Colonic mucosa (tissue), 4 donors: ENCODE data around the gene TIMM17A. TPM values are rescaled to one million over a fixed set of nuclear protein-coding genes. Genes with fewer than 3 reads are reported as not detected.

ENCODE experiments used
- DNase-seq: peaks from one replicate; pipeline ENCODE4 v3.0.0-alpha.2; 2020
- H3K27ac ChIP-seq: fragments of 200-600 bp; one replicate; pipeline ENCODE4 v1.8.0; 2021
- H3K27me3 ChIP-seq: fragments of 200-600 bp; one replicate; pipeline ENCODE4 v1.8.0; 2021
- H3K36me3 ChIP-seq: fragments of 200-600 bp; one replicate; pipeline ENCODE4 v1.8.0; 2021
- H3K4me1 ChIP-seq: fragments of 200-600 bp; one replicate; pipeline ENCODE4 v1.8.0; 2021; ENCODE audit warnings: mild to moderate bottlenecking
- H3K4me3 ChIP-seq: fragments of 200-600 bp; one replicate; pipeline ENCODE4 v1.8.0; 2021
- H3K9ac ChIP-seq, 2 donors: one replicate each; pipeline ENCODE4 v1.7.0; 2013; ENCODE audit warnings: control low read depth in 2 of 2, low read depth in 2 of 2, low read length in 2 of 2
- H3K9me3 ChIP-seq: fragments of 200-600 bp; one replicate; pipeline ENCODE4 v1.8.0; 2021
- intact Hi-C: fragments of 100-400 bp; cut with DNase I; formaldehyde crosslinking; loops from one replicate; pipeline ENCODE4 v1.14.1; 2022
- total RNA-seq, 2 donors: library from RNA; stranded (reverse); fragmentation: NEBNext Ultra II Directional in 1 of 2; extraction: Animal tissue kit (Norgen Biotek cat#: 25700) in 1 of 2; gene quantifications; one replicate each; pipeline ENCODE4 v1.2.1, GENCODE V29; 2021
- TF ChIP-seq, protein P1 (sequence below): fragments of 200-600 bp; IDR thresholded peaks from one replicate; pipeline ENCODE4 v1.8.0; 2022; ENCODE audit warnings: antibody characterized with exemption, mild to moderate bottlenecking
- donor health status: healthy.
- donor health status: DM: no; HTN: no; CAD: no.
- donor health status: DM: no; HTN: no; CAD: no.

TIMM17A gene
- total RNA-seq, 2 donors from 2014 or later, result 63.4 to 84.7 TPM

DNA sequence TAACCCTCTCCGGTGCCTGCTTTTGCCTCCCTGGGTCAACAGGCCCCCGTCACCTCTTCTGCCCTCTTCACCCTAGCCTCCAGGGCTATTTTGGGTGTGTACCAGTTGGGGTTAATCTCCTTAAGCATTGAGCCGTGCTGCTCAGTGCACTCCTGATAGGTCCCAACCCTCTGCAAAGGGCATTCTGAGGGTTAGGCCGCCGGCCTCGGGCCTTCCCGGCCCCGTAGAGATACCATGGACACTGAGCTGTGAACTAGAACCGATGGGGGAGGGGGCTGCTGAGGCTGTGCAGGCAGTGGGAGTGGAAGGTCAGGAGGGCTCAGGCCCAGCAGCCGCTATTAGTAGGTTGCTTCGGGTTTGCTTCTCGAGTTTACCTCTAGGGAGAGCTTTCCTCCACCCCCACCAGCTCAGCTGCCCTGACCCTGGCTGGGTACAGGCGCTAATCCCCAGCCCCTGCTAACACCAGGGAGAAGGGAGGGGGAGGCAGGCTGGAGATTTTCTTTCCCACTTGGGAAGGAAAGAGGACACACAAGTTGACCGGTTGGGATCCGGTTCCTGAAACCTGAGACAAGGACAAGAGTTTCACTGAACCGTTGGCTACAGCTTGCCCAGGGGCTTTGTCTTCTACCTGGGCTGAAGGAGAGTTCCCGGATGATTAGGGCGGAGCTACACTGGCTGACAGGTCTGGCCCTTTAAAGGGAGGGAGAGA lies 13.7 kb upstream of the TIMM17A start:
- H3K36me3 ChIP-seq, result no peaks in the 10 kb centered on the region
- no peak for DNase-seq
- H3K4me3 ChIP-seq, result no peak overlapping the region
- intact Hi-C loops, result no loop called here
- H3K4me1 ChIP-seq, result no peaks in the 10 kb centered on the region
- H3K9ac ChIP-seq, result peak overlapping the region in 1 of 2 donors; percentile 41
- TF ChIP-seq, protein P1, sequence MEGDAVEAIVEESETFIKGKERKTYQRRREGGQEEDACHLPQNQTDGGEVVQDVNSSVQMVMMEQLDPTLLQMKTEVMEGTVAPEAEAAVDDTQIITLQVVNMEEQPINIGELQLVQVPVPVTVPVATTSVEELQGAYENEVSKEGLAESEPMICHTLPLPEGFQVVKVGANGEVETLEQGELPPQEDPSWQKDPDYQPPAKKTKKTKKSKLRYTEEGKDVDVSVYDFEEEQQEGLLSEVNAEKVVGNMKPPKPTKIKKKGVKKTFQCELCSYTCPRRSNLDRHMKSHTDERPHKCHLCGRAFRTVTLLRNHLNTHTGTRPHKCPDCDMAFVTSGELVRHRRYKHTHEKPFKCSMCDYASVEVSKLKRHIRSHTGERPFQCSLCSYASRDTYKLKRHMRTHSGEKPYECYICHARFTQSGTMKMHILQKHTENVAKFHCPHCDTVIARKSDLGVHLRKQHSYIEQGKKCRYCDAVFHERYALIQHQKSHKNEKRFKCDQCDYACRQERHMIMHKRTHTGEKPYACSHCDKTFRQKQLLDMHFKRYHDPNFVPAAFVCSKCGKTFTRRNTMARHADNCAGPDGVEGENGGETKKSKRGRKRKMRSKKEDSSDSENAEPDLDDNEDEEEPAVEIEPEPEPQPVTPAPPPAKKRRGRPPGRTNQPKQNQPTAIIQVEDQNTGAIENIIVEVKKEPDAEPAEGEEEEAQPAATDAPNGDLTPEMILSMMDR, result no peak
- no peaks in the 10 kb centered on the region for H3K9me3 ChIP-seq
- peaks cover 9% of the 10 kb centered on the region for H3K27me3 ChIP-seq
- H3K27ac ChIP-seq, result peak overlapping the region; percentile 18

DNA sequence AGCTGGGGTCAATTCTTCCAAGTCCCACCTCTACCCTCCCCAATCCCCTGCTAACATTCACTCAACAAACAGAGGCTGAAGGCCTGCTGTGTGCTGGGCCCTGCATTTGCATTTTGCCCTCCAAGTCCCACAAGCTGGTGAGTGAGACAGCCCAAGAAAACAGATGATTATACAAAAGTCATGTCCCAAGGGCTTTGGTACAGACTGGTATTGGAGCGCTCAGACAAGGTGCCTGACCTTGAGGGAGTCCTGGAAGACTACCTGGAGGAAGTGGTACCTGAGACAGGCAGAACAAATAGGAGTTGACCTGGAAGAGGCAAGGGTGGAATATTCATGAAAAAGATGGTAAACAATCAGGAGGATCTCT lies 13.2 kb upstream of the TIMM17A start:
- H3K4me3 ChIP-seq, result no peak overlapping the region
- no peak overlapping the region for H3K27ac ChIP-seq
- H3K4me1 ChIP-seq, result no peaks in the 10 kb centered on the region
- TF ChIP-seq, protein P1, result no peak
- H3K9ac ChIP-seq, result peak overlapping the region in 1 of 2 donors; percentile 41
- no peaks in the 10 kb centered on the region for H3K36me3 ChIP-seq
- no peak for DNase-seq
- no peaks in the 10 kb centered on the region for H3K9me3 ChIP-seq
- intact Hi-C loops, result no loop called here
- peaks cover 9% of the 10 kb centered on the region for H3K27me3 ChIP-seq

GRCh38 chr1:201944002-201944401 lies 11.3 kb upstream of the TIMM17A start:
- Histone ChIP-seq H3K27ac (peak overlapping the region; percentile 57), H3K4me1 (no peaks in the 10 kb centered on the region), H3K27me3 (peaks cover 13% of the 10 kb centered on the region), H3K36me3 (no peaks in the 10 kb centered on the region), H3K9ac (peak overlapping the region in 1 of 2 donors; percentile 70), H3K4me3 (peak overlapping the region; percentile 35), H3K9me3 (no peaks in the 10 kb centered on the region)
- DNase-seq, result no peak
- TF ChIP-seq, protein P1, result no peak
- intact Hi-C loops, result no loop called here

DNA sequence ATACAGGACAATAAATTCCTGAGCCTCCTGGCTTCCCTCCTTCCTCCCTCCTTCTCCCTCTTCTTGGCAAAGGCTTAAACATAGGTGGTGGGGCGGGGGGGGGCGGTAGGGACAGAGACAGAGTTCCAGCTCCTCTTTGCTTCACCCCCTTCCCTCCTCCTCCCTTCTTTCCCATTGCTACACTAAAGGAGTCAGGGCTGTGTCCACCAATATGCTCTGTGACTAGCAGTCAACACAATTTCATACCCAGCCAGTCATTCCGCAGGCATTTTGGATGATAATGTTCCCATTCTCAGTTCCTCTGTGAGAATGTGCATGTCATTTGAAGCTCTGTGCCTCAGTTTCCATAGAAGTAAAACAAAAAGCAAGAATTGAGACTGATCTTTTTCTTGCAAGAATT lies 10.7 kb upstream of the TIMM17A start:
- intact Hi-C loops, result no loop called here

DNA sequence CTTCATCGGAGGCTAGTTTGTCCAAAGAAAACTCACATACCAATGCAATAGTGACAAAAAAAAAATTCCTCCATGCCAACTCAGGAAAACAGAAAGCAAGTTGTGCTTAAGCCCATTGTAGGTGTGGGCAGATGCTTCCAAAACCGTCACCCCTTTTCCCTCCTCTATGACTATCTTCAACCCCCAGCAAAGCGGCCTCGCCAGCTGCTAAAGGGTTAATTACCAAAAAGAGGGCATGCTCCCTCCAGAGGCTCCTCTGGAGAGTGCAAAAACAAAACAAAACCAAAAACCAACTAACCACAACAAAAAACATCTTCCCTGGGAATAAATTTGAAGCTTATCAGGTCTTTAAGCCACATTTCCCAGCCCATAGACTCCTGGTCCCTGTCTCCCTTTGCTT lies 10.1 kb upstream of the TIMM17A start:
- peak overlapping the region; percentile 60 to 72 for H3K9ac ChIP-seq
- peaks cover 13% of the 10 kb centered on the region for H3K27me3 ChIP-seq
- H3K36me3 ChIP-seq, result no peaks in the 10 kb centered on the region
- no peak for DNase-seq
- TF ChIP-seq, protein P1, result no peak
- H3K4me1 ChIP-seq, result no peaks in the 10 kb centered on the region
- no peaks in the 10 kb centered on the region for H3K9me3 ChIP-seq
- intact Hi-C loops, result no loop called here
- H3K27ac ChIP-seq, result peak overlapping the region; percentile 60
- H3K4me3 ChIP-seq, result peak overlapping the region; percentile 35

More for the DNA sequence above, 10.7 kb upstream of the TIMM17A start:
- no peaks in the 10 kb centered on the region for H3K9me3 ChIP-seq
- H3K36me3 ChIP-seq, result no peaks in the 10 kb centered on the region
- H3K4me1 ChIP-seq, result no peaks in the 10 kb centered on the region
- peaks cover 13% of the 10 kb centered on the region for H3K27me3 ChIP-seq
- H3K4me3 ChIP-seq, result peak overlapping the region; percentile 35
- TF ChIP-seq, protein P1, result no peak
- H3K27ac ChIP-seq, result peak overlapping the region; percentile 60
- DNase-seq, result no peak
- peak overlapping the region in 1 of 2 donors; percentile 70 for H3K9ac ChIP-seq
